Stomach smooth muscle (tissue), 2 donors: ENCODE measurements around the gene ACOT7.

Experiments
- H3K27ac ChIP-seq: one replicate; pipeline ENCODE4 v1.7.0; 2013; ENCODE audit warnings: mild to moderate bottlenecking, low read length, inconsistent platforms
- H3K27me3 ChIP-seq, 2 donors: one replicate each; pipeline ENCODE4 v1.7.0; 2013; ENCODE audit warnings: low read length in 2 of 2; ENCODE audit not compliant: insufficient read depth in 2 of 2, control insufficient read depth in 1 of 2
- H3K36me3 ChIP-seq, 2 donors: one replicate each; pipeline ENCODE4 v1.7.0; 2013; ENCODE audit warnings: low read length in 2 of 2; ENCODE audit not compliant: control insufficient read depth in 2 of 2, insufficient read depth in 2 of 2
- H3K4me1 ChIP-seq: one replicate; pipeline ENCODE4 v1.7.0; 2013; ENCODE audit warnings: low read length; ENCODE audit not compliant: control insufficient read depth, insufficient read depth
- H3K4me3 ChIP-seq, 2 donors: one replicate each; pipeline ENCODE4 v1.7.0; 2013; ENCODE audit warnings: low read length in 2 of 2
- H3K9ac ChIP-seq, 2 donors: one replicate each; pipeline ENCODE4 v1.7.0; 2013; ENCODE audit warnings: low read length in 2 of 2, mild to moderate bottlenecking in 1 of 2
- H3K9me3 ChIP-seq, 2 donors: one replicate each; pipeline ENCODE4 v1.7.0; 2013; ENCODE audit warnings: low read length in 2 of 2; ENCODE audit not compliant: control insufficient read depth in 2 of 2
- donor health status: healthy.
- donor health status: Pancreatic carcinoma.

Gene ACOT7

GRCh38 chr1:6272868-6273267, 120.7 kb downstream of the ACOT7 start:
- no peaks in the 10 kb centered on the region for H3K27me3 ChIP-seq
- peak overlapping the region; percentile 6 for H3K27ac ChIP-seq
- peaks cover 54% of the 10 kb centered on the region for H3K4me1 ChIP-seq
- H3K4me3 ChIP-seq = no peak overlapping the region
- H3K9me3 ChIP-seq = no peaks in the 10 kb centered on the region
- H3K9ac ChIP-seq = peak overlapping the region in 1 of 2 donors; percentile 19
- H3K36me3 ChIP-seq = no peaks in the 10 kb centered on the region

DNA sequence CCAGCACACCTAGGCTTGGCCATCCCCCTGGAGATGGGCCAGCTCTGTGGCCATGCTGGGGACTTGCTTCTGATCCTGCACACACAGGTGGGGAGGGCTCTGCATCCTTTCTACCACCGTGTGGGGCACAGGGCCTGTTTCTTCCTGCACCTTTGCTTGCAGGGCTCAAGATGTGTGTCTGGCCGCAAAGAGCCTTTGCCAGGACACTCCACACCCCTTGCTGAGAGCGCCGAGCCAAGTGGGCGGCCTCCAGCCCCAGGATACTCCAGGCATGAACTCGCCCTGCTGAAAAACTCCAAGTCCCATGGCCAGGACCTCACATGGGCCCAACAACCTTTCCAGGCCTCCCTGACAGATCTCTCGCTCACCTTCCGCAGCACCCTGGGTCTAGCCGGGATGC, 121.1 kb downstream of the ACOT7 start:
- no peaks in the 10 kb centered on the region for H3K36me3 ChIP-seq
- H3K9me3 ChIP-seq = no peaks in the 10 kb centered on the region
- peak overlapping the region; percentile 6 for H3K27ac ChIP-seq
- no peak overlapping the region for H3K4me3 ChIP-seq
- no peaks in the 10 kb centered on the region for H3K27me3 ChIP-seq
- H3K9ac ChIP-seq = peak overlapping the region in 1 of 2 donors; percentile 19
- peaks cover 54% of the 10 kb centered on the region for H3K4me1 ChIP-seq

GRCh38 chr1:6271554-6271953, 122.0 kb downstream of the ACOT7 start:
- Histone ChIP-seq H3K9ac (no peak overlapping the region), H3K4me3 (no peak overlapping the region), H3K36me3 (no peaks in the 10 kb centered on the region), H3K4me1 (peaks cover 48% of the 10 kb centered on the region), H3K9me3 (no peaks in the 10 kb centered on the region), H3K27ac (no peak overlapping the region), H3K27me3 (no peaks in the 10 kb centered on the region)

GRCh38 chr1:6271006-6271405, 122.6 kb downstream of the ACOT7 start:
- Histone ChIP-seq H3K27ac (no peak overlapping the region), H3K4me3 (no peak overlapping the region), H3K4me1 (peaks cover 43% of the 10 kb centered on the region), H3K9me3 (no peaks in the 10 kb centered on the region), H3K9ac (no peak overlapping the region), H3K27me3 (no peaks in the 10 kb centered on the region), H3K36me3 (no peaks in the 10 kb centered on the region)

DNA sequence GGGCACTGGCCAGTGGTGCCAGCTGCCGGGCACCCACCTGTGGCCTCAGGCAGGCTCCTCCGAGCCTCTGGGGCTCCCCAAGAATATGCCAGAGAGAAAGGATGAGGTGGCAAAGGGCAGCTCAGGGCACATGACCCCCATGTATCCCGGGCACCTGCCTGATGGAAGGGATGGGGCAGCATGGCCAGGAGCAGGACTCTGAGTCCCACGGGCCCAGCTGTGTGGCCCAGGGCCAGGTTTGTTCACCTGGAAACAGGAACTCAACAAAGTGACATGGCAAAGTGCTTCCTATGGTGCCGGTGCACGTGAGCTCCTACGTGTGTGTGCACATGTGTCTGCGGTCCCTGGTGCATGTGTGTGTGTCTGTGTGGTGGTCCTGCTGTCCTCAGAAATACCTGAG, 123.2 kb downstream of the ACOT7 start:
- no peaks in the 10 kb centered on the region for H3K27me3 ChIP-seq
- H3K9me3 ChIP-seq = no peaks in the 10 kb centered on the region
- H3K9ac ChIP-seq = peak overlapping the region in 1 of 2 donors; percentile 62
- peaks cover 39% of the 10 kb centered on the region for H3K4me1 ChIP-seq
- peak overlapping the region; percentile 46 for H3K27ac ChIP-seq
- H3K4me3 ChIP-seq = no peak overlapping the region
- no peaks in the 10 kb centered on the region for H3K36me3 ChIP-seq

GRCh38 chr1:6269720-6270400, 123.7 kb downstream of the ACOT7 start:
- Histone ChIP-seq H3K27me3 (no peaks in the 10 kb centered on the region), H3K27ac (peak overlapping the region; percentile 46), H3K4me3 (peak overlapping the region in 1 of 2 donors; percentile 28), H3K36me3 (no peaks in the 10 kb centered on the region), H3K4me1 (peaks cover 39% of the 10 kb centered on the region), H3K9me3 (no peaks in the 10 kb centered on the region), H3K9ac (peak overlapping the region in 1 of 2 donors; percentile 62)

DNA sequence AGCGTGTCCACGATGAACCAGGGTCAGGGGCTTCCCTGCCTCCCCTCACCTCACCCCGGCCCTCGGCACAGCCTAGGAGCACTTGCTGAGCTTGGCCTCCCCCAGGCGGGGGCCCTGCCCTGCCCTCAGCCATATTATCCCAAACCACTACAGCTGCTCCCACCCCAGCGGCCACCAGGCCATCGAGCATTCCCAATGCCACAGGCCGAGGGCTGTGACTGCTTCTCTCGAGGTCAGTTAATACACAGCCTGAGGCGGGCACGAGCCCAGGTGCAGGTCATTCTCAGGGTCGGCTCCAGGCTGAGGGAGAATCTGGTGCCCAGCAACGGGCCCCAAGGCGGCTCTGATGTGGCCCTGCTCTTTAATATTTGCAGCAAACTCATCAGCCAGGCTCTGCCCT, 124.3 kb downstream of the ACOT7 start:
- Histone ChIP-seq H3K4me3 (no peak overlapping the region), H3K36me3 (no peaks in the 10 kb centered on the region), H3K9ac (peak overlapping the region in 1 of 2 donors; percentile 62), H3K27ac (no peak overlapping the region), H3K9me3 (no peaks in the 10 kb centered on the region), H3K4me1 (peaks cover 40% of the 10 kb centered on the region), H3K27me3 (no peaks in the 10 kb centered on the region)

DNA sequence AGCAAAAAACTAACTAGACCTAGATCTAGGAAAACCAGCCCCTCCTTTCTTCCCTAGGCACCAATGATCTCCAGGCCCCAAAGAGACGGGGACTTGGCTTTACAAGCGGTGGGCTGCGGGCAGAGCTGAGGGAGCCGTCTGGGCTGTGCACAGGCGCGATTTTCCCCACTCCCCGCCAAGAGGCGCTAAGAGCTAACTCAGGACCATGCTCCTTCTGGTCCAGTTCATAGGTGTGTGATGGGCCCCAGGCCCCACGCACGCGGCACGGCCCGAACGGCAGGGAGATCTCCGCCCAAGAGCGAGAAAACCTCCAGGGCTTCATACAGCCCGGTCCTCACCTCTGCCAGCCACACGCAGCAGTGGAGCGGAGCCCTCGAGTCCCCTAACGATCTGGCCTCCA, 125.2 kb downstream of the ACOT7 start:
- Histone ChIP-seq H3K9me3 (no peaks in the 10 kb centered on the region), H3K9ac (no peak overlapping the region), H3K36me3 (no peaks in the 10 kb centered on the region), H3K4me3 (no peak overlapping the region), H3K4me1 (peaks cover 45% of the 10 kb centered on the region), H3K27me3 (no peaks in the 10 kb centered on the region), H3K27ac (no peak overlapping the region)

- Histone ChIP-seq H3K4me3 (no peak overlapping the region), H3K9ac (no peak overlapping the region), H3K27ac (no peak overlapping the region), H3K27me3 (no peaks in the 10 kb centered on the region), H3K9me3 (no peaks in the 10 kb centered on the region), H3K36me3 (no peaks in the 10 kb centered on the region), H3K4me1 (peaks cover 44% of the 10 kb centered on the region)
Measured at GRCh38 chr1:6267686-6268322, 125.8 kb downstream of the ACOT7 start.

GRCh38 chr1:6266641-6267040, 126.9 kb downstream of the ACOT7 start:
- no peaks in the 10 kb centered on the region for H3K9me3 ChIP-seq
- no peaks in the 10 kb centered on the region for H3K27me3 ChIP-seq
- no peak overlapping the region for H3K9ac ChIP-seq
- no peak overlapping the region for H3K27ac ChIP-seq
- H3K4me3 ChIP-seq = no peak overlapping the region
- H3K36me3 ChIP-seq = no peaks in the 10 kb centered on the region
- peaks cover 44% of the 10 kb centered on the region for H3K4me1 ChIP-seq

GRCh38 chr1:6265151-6265550, 128.4 kb downstream of the ACOT7 start:
- Histone ChIP-seq H3K4me1 (peaks cover 43% of the 10 kb centered on the region), H3K36me3 (no peaks in the 10 kb centered on the region), H3K9ac (no peak overlapping the region), H3K4me3 (no peak overlapping the region), H3K9me3 (no peaks in the 10 kb centered on the region), H3K27me3 (no peaks in the 10 kb centered on the region), H3K27ac (no peak overlapping the region)
